Stimulated activated CD8-positive, alpha-beta memory T cell treated with anti-CD3 and anti-CD28 coated beads, Interleukin-2, amount 100 ng/mL, for 48 hours (primary cell): ENCODE measurements around the gene TRMT61A.

Experiments
- DNase-seq, 2 donors: peaks; one replicate each; pipeline ENCODE4 v3.0.0-alpha.2; 2020; ENCODE audit warnings: low read depth in 2 of 2

The TRMT61A gene

GRCh38 chr14:103563226-103563620, 34.2 kb downstream of the TRMT61A start:
- DNase-seq: no peak

GRCh38 chr14:103563844-103564505, 35.0 kb downstream of the TRMT61A start:
- no peak for DNase-seq

- DNase-seq: no peak
These were observed 40.0 kb downstream of the TRMT61A start for GRCh38 chr14:103568952-103569351.

- no peak for DNase-seq
These were observed 40.4 kb downstream of the TRMT61A start for GRCh38 chr14:103569408-103569807.

GRCh38 chr14:103574104-103574503, 45.1 kb downstream of the TRMT61A start:
- DNase-seq: no peak

- no peak for DNase-seq
These were observed 45.8 kb downstream of the TRMT61A start for GRCh38 chr14:103574707-103575285.

- DNase-seq: no peak
These were observed 47.5 kb downstream of the TRMT61A start for GRCh38 chr14:103576371-103577024.

GRCh38 chr14:103578401-103579075, 49.5 kb downstream of the TRMT61A start:
- DNase-seq: no peak

- no peak for DNase-seq
These were observed 52.2 kb downstream of the TRMT61A start for GRCh38 chr14:103581206-103581605.

GRCh38 chr14:103581954-103582703, 53.1 kb downstream of the TRMT61A start:
- DNase-seq: no peak

- DNase-seq: no peak
These were observed 55.4 kb downstream of the TRMT61A start for GRCh38 chr14:103584326-103584915.
